Measurements from ENCODE around the gene ABL1. TPM values are rescaled to one million over a fixed set of nuclear protein-coding genes. Genes with fewer than 3 reads are reported as not detected.

Gene ABL1
- total RNA-seq, 1 experiment from 2014 or later = 83.6 TPM

DNA sequence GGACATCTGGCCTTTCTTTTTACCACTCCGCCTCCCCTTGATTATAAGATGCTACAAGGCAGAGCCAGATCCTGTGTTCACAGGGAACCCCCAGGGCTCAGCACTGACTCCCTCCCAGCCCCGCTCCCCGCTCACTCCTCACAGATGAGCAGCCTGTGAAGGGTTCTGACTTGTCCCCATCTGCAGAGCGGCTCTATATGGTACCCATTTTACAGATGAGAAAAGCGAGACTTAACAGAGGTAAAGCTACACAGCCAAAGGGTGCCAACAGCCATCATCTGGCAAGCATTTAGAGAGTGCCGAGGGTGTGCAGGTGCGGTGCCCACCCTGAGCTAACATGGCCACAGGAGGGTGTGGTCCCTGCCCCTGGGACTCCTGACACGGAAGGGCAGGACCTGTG lies 85.2 kb downstream of the ABL1 start:
- H3K79me2 ChIP-seq (ENCODE audit: insufficient read depth, low read length) = no peaks in the 10 kb centered on the region
- no peak overlapping the region for H2BK5ac ChIP-seq (ENCODE audit: insufficient read length, low read length)
- no peak overlapping the region for H4K8ac ChIP-seq (replicated peaks; ENCODE audit: insufficient read length, low read depth, low read length)
- Mint-ChIP-seq H3K9me3 (no peaks in the 10 kb centered on the region), H3K4me3 (no peak overlapping the region), H3K4me1 (peaks cover 8 to 37% of the 10 kb centered on the region in 2 experiments), H3K36me3 (ENCODE audit: insufficient read depth in 1 of 3, low read depth in 3 of 3) (no peaks in the 10 kb centered on the region), H3K27me3 (ENCODE audit: low read depth) (no peaks in the 10 kb centered on the region; the same call in 1 of the 2 replicates), H3K27ac (no peak overlapping the region)
- H2BK120ac ChIP-seq (ENCODE audit: low read depth, low read length, poor library complexity, severe bottlenecking) = no peak overlapping the region
- H3K4me1 ChIP-seq (ENCODE audit: insufficient read depth, low read length) = no peaks in the 10 kb centered on the region
- H3K27ac ChIP-seq (ENCODE audit: insufficient read length, low read depth, low read length) = no peak overlapping the region
- TF ChIP-seq, protein P1, sequence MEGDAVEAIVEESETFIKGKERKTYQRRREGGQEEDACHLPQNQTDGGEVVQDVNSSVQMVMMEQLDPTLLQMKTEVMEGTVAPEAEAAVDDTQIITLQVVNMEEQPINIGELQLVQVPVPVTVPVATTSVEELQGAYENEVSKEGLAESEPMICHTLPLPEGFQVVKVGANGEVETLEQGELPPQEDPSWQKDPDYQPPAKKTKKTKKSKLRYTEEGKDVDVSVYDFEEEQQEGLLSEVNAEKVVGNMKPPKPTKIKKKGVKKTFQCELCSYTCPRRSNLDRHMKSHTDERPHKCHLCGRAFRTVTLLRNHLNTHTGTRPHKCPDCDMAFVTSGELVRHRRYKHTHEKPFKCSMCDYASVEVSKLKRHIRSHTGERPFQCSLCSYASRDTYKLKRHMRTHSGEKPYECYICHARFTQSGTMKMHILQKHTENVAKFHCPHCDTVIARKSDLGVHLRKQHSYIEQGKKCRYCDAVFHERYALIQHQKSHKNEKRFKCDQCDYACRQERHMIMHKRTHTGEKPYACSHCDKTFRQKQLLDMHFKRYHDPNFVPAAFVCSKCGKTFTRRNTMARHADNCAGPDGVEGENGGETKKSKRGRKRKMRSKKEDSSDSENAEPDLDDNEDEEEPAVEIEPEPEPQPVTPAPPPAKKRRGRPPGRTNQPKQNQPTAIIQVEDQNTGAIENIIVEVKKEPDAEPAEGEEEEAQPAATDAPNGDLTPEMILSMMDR (conservative IDR thresholded peaks at IDR 0.05) = no peak
- WGBS (ENCODE audit: extremely low coverage, insufficient read length, low lambda C conversion rate) = no CpG with 5 or more reads among the region's 8 CpGs
- H2AK5ac ChIP-seq (ENCODE audit: insufficient read length, low read length) = no peak overlapping the region
- no peak overlapping the region for H3T11ph ChIP-seq (ENCODE audit: low read length)
- H3K79me1 ChIP-seq (ENCODE audit: insufficient read depth, low read depth, low read length, poor library complexity, severe bottlenecking) = no peaks in the 10 kb centered on the region
- no peak overlapping the region for H4K91ac ChIP-seq (ENCODE audit: insufficient read length, low read depth, low read length)
- H4K20me1 ChIP-seq (ENCODE audit: control insufficient read depth, insufficient read depth, insufficient read length) = no peaks in the 10 kb centered on the region
- no peak overlapping the region for H4K5ac ChIP-seq (ENCODE audit: insufficient read length, low read depth, low read length)
- no peak overlapping the region for H2AFZ ChIP-seq (ENCODE audit: low read length)
- H3K9me3 ChIP-seq (ENCODE audit: control insufficient read depth, low read depth, low read length) = no peaks in the 10 kb centered on the region
- H3K27me3 ChIP-seq (ENCODE audit: insufficient read depth, low read length) = no peaks in the 10 kb centered on the region
- H3K23me2 ChIP-seq (ENCODE audit: insufficient read length, low read depth, low read length, poor library complexity, severe bottlenecking) = no peaks in the 10 kb centered on the region
- H2BK15ac ChIP-seq (ENCODE audit: low read depth, low read length) = no peak overlapping the region
- H3K4ac ChIP-seq (ENCODE audit: low read depth, low read length) = no peak overlapping the region
- H3K56ac ChIP-seq (ENCODE audit: insufficient read length, low read depth, low read length) = no peak overlapping the region
- no peak overlapping the region for H2BK12ac ChIP-seq (ENCODE audit: insufficient read length, low read depth, low read length)
- no peak overlapping the region for H3K18ac ChIP-seq (ENCODE audit: insufficient read length, low read depth, low read length)
- no peak overlapping the region for H3K9ac ChIP-seq (ENCODE audit: extremely low read depth, insufficient read length, low read length)
- no peak overlapping the region for H3K4me2 ChIP-seq (ENCODE audit: insufficient read depth, insufficient read length, low read length)
- no peak for DNase-seq
- no peak overlapping the region for H3K23ac ChIP-seq (ENCODE audit: insufficient read length, low read depth, low read length)
- no peak overlapping the region for H3K14ac ChIP-seq (ENCODE audit: insufficient read depth, low read length)
- H2BK20ac ChIP-seq (ENCODE audit: low read depth, low read length, poor library complexity, severe bottlenecking) = no peak overlapping the region
